GM21723 (cell line): ENCODE data around the gene GH1.
A peak's percentile ranks its signal among the peaks of the same experiment; 100 is the strongest.
"Not testable (repeated sequence)": the region's sequence is repeated elsewhere in the genome, so short reads cannot be mapped to it uniquely, and the experiment has no call there.

ENCODE experiments used
- ATAC-seq: cut with Tn5 transposase; IDR thresholded peaks from one replicate; pipeline ENCODE4 v1.9.1; 2021; ENCODE audit warnings: mild to moderate bottlenecking, moderate library complexity; ENCODE audit not compliant: unreplicated experiment

The GH1 gene

GRCh38 chr17:63928172-63928666 is 9.6 kb upstream of the GH1 start:
- ATAC-seq, result no peak

GRCh38 chr17:63927464-63928171 is 9.0 kb upstream of the GH1 start:
- ATAC-seq, result no peak

- no peak for ATAC-seq
Observed at GRCh38 chr17:63926164-63926563, 7.5 kb upstream of the GH1 start.

- ATAC-seq, result no peak
Observed at GRCh38 chr17:63925615-63926014, 7.0 kb upstream of the GH1 start.

- ATAC-seq, result peak; percentile 46
Observed at GRCh38 chr17:63922402-63922801, 3.8 kb upstream of the GH1 start.

DNA sequence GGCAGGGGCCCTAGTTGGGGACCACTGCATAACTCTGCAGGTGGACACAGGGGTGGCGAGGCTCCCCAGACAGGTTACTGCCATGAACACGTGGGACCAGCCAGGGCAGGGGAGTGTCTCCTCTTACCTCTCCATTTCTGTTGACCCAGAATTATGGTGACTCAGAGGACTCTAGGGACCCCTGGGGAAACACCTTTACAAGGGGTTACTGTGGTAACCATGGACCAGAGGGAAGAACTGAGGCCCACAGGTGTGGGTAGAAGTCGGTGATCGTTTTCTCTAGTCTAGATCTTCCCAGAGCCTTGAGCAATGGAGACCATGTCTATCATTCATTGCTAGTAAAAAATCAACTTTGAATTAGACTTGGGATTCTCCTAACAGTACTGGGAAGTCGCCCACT is 2.1 kb upstream of the GH1 start:
- ATAC-seq, result not testable (repeated sequence)

- not testable (repeated sequence) for ATAC-seq
Observed at GRCh38 chr17:63920050-63920449, 1.4 kb upstream of the GH1 start.

- peak; percentile 67 for ATAC-seq
Observed at GRCh38 chr17:63919311-63919723, 678 bp upstream of the GH1 start.

DNA sequence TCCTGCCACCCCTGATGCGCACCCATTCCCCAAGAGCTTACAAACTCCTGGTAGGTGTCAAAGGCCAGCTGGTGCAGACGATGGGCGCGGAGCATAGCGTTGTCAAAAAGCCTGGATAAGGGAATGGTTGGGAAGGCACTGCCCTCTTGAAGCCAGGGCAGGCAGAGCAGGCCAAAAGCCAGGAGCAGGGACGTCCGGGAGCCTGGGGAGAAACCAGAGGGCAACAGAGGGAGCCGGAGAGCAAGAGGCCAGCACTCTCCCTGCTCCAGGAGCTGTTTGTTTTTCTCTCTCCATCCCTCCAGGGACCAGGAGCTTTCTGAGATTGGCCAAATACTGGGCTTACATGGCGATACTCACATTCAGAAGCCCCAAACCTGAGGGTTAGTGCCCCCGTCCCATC is 334 bp downstream of the GH1 start:
- no peak for ATAC-seq

DNA sequence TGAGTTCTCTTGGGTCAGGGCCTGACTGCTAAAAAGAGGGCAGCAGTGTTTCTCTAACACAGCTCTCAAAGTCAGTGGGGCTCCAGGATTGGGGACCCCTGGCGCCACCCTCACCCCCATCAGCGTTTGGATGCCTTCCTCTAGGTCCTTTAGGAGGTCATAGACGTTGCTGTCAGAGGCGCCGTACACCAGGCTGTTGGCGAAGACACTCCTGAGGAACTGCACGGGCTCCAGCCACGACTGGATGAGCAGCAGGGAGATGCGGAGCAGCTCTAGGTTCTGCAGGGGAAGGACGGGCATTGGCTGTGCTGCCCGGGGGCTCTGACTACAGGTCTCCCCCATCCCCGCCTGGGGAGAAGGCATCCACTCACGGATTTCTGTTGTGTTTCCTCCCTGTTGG is 993 bp downstream of the GH1 start:
- no peak for ATAC-seq

- ATAC-seq, result not testable (repeated sequence)
Observed at GRCh38 chr17:63917206-63917605, 1.4 kb downstream of the GH1 start.

GRCh38 chr17:63916566-63917185 is 2.0 kb downstream of the GH1 start:
- no peak for ATAC-seq

DNA sequence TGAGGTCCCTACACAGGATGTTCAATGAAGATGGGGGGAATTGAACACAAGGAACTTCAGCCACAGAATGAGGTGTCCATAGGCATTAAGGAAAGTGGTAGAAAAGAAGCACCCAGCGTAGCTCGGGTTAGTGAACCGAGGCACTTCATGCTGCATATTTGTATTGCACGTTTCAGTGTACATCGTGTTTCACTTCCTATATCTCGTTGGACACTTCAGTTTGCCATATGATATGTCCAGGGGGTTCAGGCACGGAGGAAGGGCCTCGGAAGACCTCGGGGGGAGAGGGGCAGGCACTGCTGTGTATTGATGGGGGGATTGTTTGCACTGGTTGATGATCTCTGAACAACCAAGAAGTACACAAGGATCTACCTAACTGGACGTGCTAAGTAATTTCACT is 2.9 kb downstream of the GH1 start:
- peak; percentile 52 for ATAC-seq

DNA sequence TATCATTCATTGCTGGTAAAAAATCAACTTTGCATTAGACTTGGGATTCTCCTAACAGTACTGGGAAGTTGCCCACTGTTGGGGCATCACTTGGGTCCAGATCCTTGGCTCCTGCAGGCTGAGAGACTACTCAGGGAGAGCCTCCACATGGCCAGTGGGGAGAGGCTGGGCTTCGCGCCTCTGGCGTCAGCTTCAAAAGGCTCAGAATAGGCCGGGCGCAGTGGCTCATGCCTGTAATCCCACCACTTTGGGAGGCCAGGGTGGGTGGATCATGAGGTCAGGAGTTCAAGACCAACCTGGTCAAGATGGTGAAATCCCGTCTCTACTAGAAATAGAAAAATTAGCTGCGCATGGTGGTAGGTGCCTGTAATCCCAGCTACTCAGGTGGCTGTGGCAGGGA is 4.2 kb downstream of the GH1 start:
- no peak for ATAC-seq

- ATAC-seq, result no peak
Observed at GRCh38 chr17:63911657-63912100, 7.0 kb downstream of the GH1 start.

DNA sequence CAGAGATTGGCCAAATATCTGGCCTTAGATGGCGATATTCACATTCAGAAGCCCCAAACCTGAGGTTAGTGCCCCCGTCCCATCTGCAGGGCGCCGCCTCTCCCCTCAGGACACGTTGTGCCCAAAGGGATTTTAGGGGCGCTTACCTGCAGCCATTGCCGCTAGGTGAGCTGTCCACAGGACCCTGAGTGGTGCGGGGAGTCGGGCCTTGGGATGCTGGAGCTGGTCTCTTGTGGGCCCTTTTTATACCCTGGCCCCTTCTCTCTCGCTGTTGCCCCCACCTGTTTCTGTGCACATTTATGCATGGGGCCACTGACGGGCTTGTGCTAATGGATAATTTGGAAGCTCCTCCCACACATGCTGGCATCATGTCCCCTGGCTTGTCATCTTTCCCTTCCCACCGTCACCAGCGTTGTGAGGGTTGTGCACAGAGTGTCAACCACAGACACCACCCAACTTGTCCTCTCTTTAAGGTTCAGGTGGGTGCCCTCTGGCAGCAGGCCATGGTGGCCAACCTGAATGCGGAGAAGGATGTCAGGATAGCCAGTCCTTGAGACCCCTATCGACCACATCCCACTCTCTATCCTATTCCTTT is 7.5 kb downstream of the GH1 start, which contains the start of gene CSHL1:
TSS of gene CSHL1 (minus strand) at position 218 of the 595 bp plus-strand sequence. CDS start at position 156, 62 bp downstream.
- no peak for ATAC-seq

DNA sequence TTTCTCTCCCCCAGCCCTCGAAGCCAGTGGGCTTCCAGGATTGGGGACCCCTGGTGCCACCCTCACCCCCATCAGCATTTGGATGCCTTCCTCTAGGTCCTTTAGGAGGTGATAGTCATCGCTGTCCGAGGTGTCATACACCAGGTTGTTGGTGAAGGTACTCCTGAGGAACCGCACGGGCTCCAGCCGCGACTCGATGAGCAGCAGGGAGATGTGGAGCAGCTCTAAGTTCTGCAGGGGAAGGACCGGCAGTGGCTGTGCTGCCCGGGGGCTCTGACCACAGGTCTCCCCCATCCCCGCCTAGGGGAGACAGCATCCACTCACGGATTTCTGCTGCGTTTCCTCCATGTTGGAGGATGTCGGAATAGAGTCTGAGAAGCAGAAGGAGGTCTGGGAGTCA is 8.5 kb downstream of the GH1 start:
- no peak for ATAC-seq

GRCh38 chr17:63909586-63909985 is 9.1 kb downstream of the GH1 start:
- ATAC-seq, result not testable (repeated sequence)

DNA sequence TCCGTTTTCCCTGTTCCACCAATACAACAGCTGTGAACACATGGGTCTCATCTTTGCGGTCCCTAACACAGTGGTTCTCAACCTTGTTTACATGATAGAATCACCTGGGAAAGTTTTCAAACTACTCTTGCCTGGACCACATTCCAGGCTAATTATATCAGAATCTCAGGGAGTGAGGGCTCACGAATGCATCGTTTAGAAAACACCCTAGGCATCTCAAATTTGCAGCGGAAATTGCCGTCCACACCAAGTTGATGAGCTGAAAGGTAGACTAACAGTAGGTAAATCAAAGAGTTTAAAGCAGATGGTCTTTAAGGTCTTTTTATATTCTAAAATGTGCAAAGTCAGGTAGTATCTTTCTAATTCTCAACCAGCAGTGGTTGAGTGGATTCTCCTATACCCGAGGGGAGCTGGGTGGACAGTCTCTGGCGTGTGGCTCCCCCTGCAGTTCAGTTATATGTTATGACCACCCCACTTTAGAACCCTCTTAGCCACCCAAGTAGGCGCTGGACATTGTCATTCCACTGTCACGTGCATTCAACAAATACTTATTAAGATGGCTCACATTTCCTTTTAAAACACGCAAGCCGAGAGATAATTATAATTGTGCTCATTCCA is 11.4 kb downstream of the GH1 start:
- ATAC-seq, result not testable (repeated sequence)

- ATAC-seq, result not testable (repeated sequence)
Observed at GRCh38 chr17:63904796-63905195, 13.8 kb downstream of the GH1 start.

GRCh38 chr17:63903787-63904201 is 14.8 kb downstream of the GH1 start:
- ATAC-seq, result not testable (repeated sequence)
